ENCODE data around the gene AMMECR1. TPM values are rescaled to one million over a fixed set of nuclear protein-coding genes. Genes with fewer than 3 reads are reported as not detected.
A peak's percentile ranks its signal among the peaks of the same experiment; 100 is the strongest.
"Not testable (repeated sequence)": the region's sequence is repeated elsewhere in the genome, so short reads cannot be mapped to it uniquely, and the experiment has no call there.

The AMMECR1 gene
- total RNA-seq, 1 experiment from 2014 or later: 9.4 TPM

DNA sequence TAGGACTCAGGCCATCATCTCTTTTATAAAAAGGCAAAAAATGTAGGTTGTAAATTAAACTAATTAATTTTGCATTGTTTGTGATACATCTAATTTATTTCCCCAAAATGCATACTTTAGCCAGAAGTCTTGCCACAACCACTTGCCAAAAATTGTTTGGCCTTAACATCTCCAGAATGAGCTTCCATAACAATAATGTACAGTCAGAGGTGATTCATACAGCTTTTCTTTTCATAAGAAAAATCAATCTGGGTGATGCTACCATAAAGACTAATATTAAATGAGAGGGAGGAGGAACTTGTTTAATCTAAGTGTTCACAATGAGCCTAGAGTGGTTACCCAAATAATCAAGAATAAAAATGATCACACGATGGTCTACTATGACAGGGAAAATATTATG lies 59.3 kb downstream of the AMMECR1 start:
- DNase-seq (ENCODE audit: low read depth): no peak

DNA sequence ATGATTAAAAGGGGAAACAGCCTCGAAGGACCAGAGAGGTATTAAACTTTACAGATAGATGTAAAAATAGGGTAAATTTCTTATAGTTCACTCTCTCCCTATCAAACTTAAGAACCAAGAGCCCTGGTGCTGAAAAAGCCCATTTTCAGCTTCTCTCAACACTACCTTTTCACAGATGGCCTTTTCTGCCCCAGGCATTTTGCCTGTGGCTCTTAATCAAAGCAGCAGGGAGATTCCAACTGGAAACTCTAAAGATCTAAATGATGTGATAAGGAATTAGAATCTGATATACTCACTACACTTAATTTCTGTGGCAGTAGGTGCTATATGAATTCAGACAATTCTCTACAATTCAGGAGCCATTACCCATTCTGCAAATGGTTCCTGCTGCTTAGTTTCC lies 60.0 kb downstream of the AMMECR1 start:
- DNase-seq (ENCODE audit: low read depth): no peak

DNA sequence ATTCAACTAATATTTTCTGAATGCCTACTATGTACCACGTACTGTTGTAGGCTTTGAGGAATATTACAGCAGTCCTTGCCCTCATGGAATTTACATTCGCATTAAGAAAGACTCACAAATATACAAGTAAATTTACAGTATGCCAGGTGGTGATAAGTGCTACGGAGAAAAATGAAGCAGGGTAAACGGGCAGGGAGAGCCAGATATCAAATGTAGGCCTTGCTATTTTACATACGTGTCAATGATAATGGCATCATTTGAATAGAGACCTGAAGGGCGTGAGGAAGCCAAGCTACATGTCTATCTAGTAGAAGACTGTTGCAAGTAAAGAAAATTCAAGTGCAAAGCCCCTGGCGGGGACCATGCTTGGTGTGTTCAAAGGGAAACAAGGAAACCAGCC lies 65.2 kb downstream of the AMMECR1 start:
- DNase-seq (ENCODE audit: low read depth): no peak

DNA sequence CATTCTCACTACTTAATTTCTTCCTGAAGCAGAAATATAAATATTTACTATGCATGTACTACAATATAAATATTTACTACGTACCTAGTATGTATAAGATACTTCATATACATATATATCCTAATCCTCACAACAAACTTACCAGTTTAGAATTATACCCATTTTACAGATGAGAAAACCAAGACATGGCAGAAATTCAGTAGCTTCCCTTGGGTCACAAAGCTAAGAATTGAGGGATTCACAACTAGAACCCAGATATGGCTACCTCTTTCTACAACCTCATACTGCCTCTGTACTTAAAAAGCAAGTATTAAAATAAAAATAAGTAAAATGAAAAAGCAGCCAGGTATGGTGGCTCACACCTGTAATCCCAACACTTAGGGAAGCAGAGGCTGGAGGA lies 65.9 kb downstream of the AMMECR1 start:
- DNase-seq (ENCODE audit: low read depth): no peak

DNA sequence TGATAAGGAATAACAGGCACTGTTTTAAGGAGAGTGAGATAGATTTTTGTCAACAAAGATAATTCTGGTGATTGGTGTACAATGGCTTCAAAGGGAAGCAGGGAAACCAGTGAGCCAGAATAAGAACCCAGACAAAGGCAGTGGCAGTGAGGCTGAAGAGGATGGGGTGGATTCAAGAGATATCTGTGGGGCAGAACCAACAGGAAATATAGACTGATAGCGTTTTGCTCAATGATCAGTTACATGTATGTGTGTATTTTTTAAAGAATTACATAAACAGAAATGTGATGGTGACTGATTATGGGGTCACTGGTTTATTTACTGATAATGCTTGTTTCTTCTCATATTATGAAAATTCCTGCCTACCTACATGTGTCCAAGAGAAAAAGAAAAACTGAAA lies 66.4 kb downstream of the AMMECR1 start:
- DNase-seq (ENCODE audit: low read depth): no peak

DNA sequence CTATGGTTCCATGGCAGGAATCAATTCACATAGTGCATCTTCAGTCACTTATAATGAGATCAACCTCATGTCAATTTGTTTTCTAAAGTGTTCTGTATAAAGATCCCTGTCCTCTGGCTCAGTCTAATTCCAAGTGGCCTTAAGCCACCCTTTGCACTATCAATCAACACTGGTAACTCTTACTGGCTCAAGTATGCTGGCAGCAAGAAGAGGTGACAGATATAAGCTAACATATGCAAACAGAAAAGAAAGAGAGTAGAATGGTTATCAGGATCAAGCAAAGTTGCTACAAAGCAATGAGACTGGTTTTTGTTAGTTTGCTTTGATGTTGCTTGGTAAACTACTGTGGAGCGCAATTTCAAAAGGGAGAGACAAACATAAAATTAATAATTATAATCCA lies 67.0 kb downstream of the AMMECR1 start:
- no peak for DNase-seq (ENCODE audit: low read depth)

DNA sequence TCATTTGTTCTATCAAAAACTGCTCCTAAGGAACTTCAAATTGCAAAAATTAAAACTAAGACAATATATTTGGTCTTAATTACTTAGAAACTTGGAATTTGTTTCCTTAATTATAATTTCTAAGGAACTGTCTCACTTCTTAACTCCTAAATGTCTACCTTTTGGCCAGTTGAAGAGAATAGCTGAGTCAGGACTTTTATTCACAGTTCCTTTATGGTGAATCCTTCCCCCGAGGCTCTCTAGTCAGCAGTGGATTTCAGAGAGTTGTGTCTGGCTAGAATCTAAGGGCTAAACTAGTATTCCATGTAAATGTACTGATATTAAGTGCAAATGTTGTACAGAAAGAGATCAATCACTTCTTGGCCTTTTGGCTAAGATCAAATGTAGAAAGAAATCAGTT lies 69.3 kb downstream of the AMMECR1 start:
- no peak for DNase-seq (ENCODE audit: low read depth)

DNA sequence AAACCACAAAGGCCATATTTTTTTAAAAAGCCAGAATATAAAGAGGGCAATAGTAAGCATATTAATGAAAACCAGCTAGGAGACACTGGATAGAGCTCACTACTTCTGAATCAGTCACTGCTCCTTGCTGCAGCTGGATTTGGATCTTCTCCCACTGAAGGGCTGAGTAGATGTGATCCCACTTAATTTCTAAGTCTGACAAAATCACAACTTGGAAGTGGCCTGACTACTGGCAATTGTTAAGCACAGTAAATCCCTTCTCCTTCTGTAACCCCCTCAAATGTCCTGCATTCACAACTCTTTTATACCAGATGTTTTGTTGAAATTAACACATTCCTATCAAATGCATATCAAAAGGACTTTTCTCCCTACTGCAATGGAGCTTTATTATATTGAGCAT lies 72.9 kb downstream of the AMMECR1 start:
- DNase-seq (ENCODE audit: low read depth): no peak

DNA sequence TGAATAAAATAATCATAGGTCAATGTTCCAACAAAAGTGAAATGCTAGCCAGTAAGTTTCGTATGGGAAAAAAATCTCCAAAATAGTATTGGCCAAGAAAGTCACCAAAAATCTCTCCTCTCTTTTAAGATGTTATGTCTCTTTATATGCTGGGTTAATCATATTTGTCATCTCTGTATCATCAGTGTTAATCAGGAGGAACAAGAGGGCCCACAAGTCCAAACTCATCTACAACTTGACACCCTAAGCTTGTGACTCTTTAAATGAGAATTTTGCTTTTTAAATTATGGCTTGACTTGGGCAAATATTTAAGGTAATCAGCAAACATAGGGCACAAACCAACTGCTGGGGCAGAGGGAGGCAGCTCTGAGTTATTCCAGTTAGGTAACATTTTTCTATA lies 75.5 kb downstream of the AMMECR1 start:
- DNase-seq (ENCODE audit: low read depth): no peak

DNA sequence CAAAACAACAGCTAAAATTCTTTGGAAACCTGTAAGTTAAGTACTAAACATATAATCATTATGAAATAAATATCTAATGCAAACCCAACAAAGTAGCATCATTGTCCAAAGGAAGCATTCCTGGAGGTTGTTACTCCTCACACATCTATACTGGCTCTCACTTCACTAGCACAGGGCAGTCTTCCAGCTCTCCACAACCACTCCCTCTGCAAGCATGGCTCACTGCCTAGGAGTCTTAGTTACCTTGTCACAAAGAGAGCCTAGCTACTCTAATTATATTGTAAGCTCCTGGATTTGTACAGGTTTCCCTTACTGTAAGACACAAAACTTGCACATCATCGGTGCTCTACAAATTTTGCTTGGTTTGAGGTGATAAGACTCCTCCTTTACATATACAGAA lies 76.1 kb downstream of the AMMECR1 start:
- DNase-seq (ENCODE audit: low read depth): peak; percentile 2

DNA sequence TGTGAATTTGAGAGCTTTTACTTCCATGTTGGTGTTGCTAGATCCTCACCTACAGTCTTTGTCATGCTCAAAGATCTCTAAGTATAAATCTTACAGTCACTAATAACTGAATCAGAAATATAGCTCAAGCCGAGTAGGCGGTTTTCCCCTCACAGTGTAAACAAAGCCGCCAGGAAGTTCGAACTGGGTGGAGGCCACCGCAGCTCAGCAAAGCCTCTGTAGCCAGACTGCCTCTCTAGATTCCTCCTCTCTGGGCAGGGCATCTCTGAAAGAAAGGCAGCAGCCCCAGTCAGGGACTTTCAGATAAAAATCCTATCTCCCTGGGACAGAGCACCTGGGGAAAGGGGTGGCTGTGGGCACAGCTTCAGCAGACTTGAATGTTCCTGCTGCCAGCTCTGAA lies 79.6 kb downstream of the AMMECR1 start:
- DNase-seq (ENCODE audit: low read depth): peak; percentile 29

DNA sequence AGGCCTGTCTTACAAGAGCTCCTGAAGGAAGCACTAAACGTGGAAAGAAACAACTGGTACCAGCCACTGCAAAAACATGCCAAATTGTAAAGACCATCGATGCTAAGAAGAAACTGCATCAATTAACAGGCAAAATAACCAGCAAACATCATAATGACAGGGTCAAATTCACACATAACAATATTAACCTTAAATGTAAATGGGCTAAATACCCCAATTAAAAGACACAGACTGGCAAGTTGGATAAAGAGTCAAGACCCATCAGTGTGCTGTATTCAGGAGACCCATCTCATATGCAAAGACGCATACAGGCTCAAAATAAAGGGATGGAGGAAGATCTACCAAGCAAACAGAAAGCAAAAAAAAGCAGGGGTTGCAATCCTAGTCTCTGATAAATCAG lies 86.4 kb downstream of the AMMECR1 start:
- not testable (repeated sequence) for DNase-seq (ENCODE audit: low read depth)

DNA sequence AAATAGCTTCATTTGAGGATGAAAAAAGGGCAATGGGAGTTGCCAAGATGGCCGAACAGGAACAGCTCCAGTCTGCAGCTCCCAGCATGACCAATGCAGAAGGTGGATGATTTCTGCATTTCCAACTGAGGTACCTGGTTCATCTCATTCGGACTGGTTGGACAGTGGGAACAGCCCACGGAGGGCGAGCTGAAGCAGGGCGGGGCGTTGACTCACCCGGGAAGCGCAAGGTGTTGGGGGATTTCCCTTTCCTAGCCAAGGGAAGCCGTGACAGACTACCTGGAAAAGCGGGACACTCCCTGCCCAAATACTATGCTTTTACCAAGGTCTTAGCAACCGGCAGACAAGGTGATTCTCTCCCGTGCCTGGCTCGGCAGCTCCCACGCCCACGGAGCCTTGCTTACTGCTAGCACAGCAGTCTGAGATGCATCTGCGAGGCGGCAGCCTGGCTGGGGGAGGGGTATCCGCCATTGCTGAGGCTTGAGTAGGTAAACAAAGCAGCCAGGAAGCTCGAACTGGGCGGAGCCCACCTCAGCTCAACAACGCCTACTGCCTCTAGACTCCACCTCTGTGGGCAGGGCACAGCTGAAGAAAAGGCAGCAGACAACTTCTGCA lies 88.3 kb downstream of the AMMECR1 start:
- not testable (repeated sequence) for DNase-seq (ENCODE audit: low read depth)

DNA sequence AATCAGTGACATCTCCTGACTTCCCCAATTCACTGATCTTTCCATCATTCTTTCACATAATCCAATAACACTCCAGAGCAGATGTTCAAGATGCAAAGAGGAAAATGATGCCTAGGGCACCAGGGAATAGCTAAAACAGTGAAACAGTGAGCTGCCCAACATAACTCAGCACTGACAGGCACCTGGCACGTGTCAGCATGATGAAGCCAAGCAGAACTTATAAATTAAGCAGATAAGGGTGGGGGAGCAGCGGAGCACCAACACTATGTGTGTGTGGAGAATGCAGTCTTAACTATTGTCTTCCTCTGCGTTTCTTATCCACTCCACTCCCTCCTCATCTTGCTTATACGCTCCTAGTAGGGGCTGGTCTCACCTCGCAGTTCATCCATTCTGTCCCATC lies 89.4 kb downstream of the AMMECR1 start:
- no peak for DNase-seq (ENCODE audit: low read depth)

DNA sequence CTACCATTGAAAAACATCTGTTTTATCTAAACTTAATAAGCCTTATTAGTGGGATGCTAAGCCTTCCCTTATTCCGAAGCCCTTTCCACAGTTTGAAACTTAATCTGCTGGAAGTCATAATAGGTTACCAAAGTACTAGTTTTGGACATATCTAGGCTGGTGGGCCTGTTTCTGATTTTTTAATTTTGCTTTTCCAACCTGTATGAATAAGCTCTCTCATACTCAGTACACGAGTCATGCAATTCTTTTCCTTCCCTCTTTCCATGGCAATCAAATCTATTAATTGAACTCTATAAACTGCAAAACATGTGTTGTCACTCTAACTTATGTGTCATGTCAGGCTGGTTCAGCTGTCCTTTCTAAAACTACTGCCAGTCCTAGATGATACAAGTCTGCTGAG lies 91.0 kb downstream of the AMMECR1 start:
- no peak for DNase-seq (ENCODE audit: low read depth)

DNA sequence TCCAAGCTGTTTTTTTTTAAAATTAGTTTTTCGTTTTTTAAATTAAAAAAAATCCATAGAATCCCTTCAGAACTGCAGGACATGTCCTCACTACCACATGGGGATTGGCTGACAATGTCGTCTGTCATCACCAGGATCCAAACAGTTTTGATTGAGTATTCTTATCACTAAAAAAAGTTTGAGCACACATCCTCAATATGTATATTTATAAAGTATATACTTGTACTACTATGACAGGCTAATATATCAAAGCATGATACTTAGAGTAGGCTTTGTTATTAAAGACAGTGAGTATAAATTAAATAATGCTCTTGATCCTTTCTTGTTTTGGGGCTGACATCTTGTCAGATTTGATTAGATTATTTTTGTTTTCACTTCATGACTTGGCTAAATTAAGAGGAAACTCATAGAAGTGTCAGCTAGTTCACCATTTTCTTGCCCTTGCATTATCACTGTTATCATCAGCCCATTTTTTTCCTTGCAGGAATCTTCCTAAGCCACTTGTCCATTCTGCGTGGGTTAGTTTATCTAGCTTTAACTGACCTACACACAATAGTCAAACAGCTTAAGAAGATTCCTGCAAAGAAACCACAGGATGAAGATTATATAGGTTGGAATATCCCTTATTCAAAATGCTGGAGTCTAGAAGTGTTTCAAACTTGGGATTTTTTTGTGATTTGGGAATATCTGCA lies 92.8 kb downstream of the AMMECR1 start:
- DNase-seq (ENCODE audit: low read depth): no peak

DNA sequence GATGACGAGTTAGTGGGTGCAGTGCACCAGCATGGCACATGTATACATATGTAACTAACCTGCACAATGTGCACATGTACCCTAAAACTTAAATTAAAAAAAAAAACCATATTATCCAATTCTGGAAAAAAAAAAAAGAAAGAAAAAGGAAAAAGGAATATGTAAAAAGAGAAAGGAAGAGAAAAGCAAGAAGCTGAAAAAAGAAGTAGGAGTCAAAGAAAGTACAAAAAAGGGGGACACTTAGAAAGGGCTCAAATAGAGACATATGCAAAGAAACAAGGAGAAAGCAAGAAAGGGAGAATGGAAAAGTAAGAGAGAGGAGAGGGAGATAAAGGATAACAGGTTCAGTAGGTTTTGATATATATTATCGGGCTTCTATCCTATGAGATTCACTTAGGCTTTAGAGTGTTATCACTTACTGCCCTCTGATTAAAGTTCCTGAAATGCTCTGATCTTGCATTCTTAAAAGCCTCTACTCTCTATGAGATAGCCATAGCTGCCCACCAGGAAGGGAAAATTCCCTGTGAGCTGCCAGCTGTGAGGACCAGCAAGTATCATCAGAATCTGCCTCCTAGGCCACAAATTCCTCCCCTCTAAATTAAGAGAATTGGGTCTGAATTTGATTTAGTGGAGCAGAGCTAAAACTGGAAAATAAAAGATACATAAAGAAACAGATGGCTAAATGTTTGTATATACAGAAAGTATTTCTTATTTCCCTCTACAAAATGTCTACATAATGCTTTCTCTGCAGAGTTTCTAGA lies 95.2 kb downstream of the AMMECR1 start:
- DNase-seq (ENCODE audit: low read depth): no peak

DNA sequence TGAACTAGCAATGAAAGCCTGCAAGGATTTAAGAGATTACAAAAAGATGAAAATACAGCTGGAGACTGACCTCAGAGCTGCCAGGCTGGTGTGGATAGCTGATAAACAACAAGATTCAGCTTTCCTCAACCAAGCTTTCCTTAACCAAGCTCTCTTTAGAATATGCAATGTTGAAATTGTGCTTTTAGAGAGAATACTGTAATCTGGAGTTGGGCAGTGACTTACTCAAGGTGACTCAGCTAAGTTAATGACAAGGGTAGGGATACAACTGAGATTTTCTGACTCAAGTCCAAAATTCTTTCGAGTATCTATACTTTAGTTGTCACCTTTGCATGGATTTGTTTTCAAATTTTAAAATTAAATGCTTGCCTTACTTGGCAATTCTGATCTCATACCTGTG lies 98.0 kb downstream of the AMMECR1 start:
- DNase-seq (ENCODE audit: low read depth): peak; percentile 6

DNA sequence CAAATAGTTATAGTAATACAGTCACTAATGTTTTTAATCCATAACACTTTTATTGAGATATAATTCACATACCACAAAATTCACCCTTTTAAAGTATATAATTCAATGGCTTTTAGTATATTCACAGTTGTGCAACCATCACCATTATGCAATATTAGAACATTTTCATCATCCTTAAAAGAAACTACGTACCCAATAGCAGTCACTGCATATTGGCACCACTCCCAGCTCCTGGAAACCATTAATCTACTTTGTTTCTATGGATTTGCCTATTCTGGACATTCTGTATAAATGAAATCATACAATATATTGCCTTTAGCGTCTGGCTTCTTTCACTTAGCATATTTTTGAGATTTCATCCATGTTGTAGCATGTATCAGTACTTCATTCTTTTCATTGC lies 99.3 kb downstream of the AMMECR1 start:
- no peak for DNase-seq (ENCODE audit: low read depth)

DNA sequence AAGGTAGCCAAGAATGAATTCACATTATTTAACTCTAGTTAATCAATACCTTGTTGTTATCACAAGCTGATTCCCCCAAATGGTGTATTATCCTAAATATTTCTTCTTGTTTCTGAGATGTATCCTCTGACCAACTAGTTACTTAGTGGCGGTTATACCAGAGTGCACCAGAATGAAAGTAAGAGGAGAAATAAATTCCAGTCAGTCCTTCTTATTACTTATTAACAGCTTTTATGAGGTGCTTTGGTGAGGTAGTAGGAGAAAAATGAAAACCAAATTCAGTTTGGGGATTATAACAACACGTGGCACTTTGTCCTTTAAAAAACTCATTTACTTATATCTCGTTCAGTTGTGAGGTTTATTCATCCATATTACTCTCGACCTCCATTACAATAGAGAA lies 101.9 kb downstream of the AMMECR1 start:
- DNase-seq (ENCODE audit: low read depth): no peak

DNA sequence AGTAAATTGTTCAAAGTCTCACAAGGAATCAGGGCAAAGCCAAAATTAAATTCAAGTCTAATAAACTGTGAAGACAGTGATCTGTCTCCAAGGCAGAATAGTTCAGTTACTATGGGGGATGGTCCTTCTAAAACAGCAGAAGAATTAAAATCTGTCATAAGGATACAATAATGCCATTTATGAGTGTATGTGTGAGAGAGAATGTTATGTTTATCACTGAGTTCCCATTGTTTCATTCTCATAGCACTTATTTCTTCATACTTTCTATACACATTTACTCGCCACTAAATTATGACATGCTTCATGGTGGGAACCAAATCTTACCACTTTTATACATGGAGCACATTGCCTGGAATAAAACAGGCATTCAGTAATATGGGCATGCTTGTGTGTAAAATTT lies 102.5 kb downstream of the AMMECR1 start:
- DNase-seq (ENCODE audit: low read depth): no peak

DNA sequence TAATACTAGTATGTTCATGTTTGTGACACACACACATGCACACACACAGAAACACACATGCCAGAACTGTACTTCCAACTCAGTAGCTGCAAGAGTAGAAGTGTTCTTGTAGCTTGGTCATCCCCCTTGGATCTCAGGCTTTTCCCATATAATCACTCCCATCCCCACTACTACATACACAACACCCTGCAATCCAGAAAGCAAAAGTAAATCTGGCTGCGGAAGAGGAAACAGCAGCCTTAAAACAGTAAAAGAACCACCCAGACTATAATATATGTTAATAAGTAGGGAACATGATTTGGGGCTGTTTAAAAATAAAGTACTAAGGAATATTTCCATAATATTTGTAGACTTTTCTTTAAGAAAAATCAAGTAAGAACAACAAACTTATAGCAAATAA lies 103.2 kb downstream of the AMMECR1 start:
- no peak for DNase-seq (ENCODE audit: low read depth)

DNA sequence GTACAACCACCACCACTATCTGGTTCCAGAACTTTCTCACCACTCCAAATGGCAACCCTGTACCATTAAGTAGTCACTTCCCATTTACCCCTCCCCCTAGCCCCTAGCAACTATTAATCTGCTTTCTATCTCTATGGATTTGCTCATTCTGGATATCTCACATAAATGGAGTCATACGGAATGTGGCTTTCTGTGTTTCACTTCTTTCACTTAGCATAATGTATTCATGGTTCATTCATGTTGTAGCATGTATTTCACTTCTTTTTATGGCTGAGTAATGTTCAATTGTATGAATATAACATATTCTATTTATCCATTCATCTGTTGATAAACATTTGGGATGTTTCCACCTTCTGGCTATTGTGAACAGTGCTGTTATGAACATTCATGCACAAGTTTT lies 104.7 kb downstream of the AMMECR1 start:
- DNase-seq (ENCODE audit: low read depth): no peak

All from Daoy (cell line).